Measurements from ENCODE around the gene RNASE9.
"Not testable (repeated sequence)": the region's sequence is repeated elsewhere in the genome, so short reads cannot be mapped to it uniquely, and the experiment has no call there.

The RNASE9 gene

GRCh38 chr14:20572382-20572990 is 11.6 kb upstream of the RNASE9 start:
- not testable (repeated sequence) for DNase-seq

GRCh38 chr14:20570720-20571119 is 9.9 kb upstream of the RNASE9 start:
- not testable (repeated sequence) for DNase-seq

GRCh38 chr14:20569865-20570264 is 9.0 kb upstream of the RNASE9 start:
- not testable (repeated sequence) for DNase-seq

- no peak for DNase-seq
These were observed 8.2 kb upstream of the RNASE9 start for GRCh38 chr14:20569066-20569465.

GRCh38 chr14:20568393-20568792 is 7.5 kb upstream of the RNASE9 start:
- no peak for DNase-seq

GRCh38 chr14:20567199-20567598 is 6.4 kb upstream of the RNASE9 start:
- not testable (repeated sequence) for DNase-seq

- no peak for DNase-seq
These were observed 3.7 kb upstream of the RNASE9 start for GRCh38 chr14:20564501-20564997.

GRCh38 chr14:20563971-20564370 is 3.1 kb upstream of the RNASE9 start:
- no peak for DNase-seq

- DNase-seq: no peak
These were observed 1.4 kb downstream of the RNASE9 start for GRCh38 chr14:20559461-20559904.

- no peak for DNase-seq
These were observed 3.7 kb downstream of the RNASE9 start for GRCh38 chr14:20557212-20557542.

- DNase-seq: no peak
These were observed 4.2 kb downstream of the RNASE9 start for GRCh38 chr14:20556500-20557211.

- no peak for DNase-seq
These were observed 5.0 kb downstream of the RNASE9 start for GRCh38 chr14:20555845-20556244.

- DNase-seq: no peak
These were observed 7.8 kb downstream of the RNASE9 start for GRCh38 chr14:20553024-20553423.

GRCh38 chr14:20551606-20552005 is 9.2 kb downstream of the RNASE9 start:
- DNase-seq: no peak

- DNase-seq: no peak
These were observed 9.9 kb downstream of the RNASE9 start for GRCh38 chr14:20550926-20551325.

GRCh38 chr14:20548414-20549158 is 12.3 kb downstream of the RNASE9 start:
- no peak for DNase-seq

GRCh38 chr14:20546877-20547276 is 14.0 kb downstream of the RNASE9 start:
- DNase-seq: no peak

- no peak for DNase-seq
These were observed 20.9 kb downstream of the RNASE9 start for GRCh38 chr14:20539906-20540305.

GRCh38 chr14:20530771-20531571 is 29.9 kb downstream of the RNASE9 start:
- no peak for DNase-seq

- DNase-seq: no peak
These were observed 31.0 kb downstream of the RNASE9 start for GRCh38 chr14:20529806-20530205.

GRCh38 chr14:20524027-20524426 is 36.8 kb downstream of the RNASE9 start:
- DNase-seq: no peak

GRCh38 chr14:20522332-20522731 is 38.5 kb downstream of the RNASE9 start:
- DNase-seq: no peak

- DNase-seq: no peak
These were observed 43.9 kb downstream of the RNASE9 start for GRCh38 chr14:20516921-20517320.
